GM19463 (cell line): ENCODE results near the gene PLA2G4E.

Experiments
- ATAC-seq: cut with Tn5 transposase; IDR thresholded peaks from one replicate; pipeline ENCODE4 v1.9.1; 2021; ENCODE audit warnings: mild to moderate bottlenecking, moderate library complexity; ENCODE audit not compliant: unreplicated experiment

Gene PLA2G4E

DNA sequence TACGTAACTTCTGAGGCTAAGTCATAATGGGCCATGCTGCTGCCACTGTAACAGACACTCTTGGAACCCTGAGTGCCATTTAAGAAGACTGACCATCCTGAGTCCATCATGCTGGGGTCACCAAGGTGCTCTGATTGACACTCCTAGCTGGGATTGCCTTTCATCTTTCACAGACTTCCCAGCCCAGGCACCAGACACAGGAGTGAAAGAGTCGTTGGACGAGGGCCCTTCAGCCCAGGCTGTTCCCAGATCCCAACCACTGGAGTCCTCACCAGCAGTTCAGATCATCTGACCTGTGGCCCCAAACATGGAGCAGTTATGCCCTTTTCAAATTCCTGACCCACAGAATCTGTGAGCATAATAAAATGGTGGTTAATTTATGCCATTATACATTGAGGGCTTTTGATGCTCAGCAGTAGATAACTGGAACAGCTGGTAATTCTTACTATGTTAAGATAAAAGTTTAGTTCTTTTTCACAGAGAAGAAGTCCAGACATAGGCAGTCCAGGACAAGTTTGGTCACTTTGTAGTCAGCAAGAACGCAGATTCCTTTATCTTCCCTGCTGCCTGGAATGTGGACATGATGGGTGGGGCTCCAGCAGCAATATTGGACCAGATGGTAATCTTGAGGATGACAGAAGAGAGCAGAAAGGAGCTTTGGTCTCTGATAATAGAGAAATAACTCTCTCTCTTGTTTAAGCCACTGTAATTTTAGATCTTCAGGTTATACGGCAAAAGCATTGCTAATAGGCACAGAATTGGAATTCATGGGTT lies 41.2 kb downstream of the PLA2G4E start:
- ATAC-seq, result no peak

DNA sequence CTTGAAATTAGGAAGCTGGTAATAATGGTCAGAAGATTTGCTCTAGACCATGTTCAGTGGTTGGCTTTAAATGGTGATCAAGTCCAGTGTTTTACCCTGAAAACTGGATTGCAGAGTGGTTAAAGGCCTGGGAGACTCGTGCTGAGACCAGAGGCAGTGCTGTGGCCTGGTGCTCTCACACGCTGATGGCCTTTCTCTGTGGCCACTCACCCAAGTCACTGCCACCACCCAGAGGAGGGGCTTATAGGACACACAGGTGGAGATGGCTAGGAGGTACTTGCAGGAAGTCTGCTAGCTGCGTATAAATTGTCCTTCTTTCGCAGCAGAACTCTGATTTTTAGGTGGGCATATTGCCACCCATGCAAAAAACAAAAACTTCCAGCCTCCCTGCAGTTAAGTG lies 42.3 kb downstream of the PLA2G4E start:
- no peak for ATAC-seq

- ATAC-seq, result no peak
Observed at GRCh38 chr15:41977757-41978383, 43.0 kb downstream of the PLA2G4E start.

GRCh38 chr15:41975669-41976068 lies 45.2 kb downstream of the PLA2G4E start:
- no peak for ATAC-seq

GRCh38 chr15:41974041-41974440 lies 46.8 kb downstream of the PLA2G4E start:
- ATAC-seq, result no peak

DNA sequence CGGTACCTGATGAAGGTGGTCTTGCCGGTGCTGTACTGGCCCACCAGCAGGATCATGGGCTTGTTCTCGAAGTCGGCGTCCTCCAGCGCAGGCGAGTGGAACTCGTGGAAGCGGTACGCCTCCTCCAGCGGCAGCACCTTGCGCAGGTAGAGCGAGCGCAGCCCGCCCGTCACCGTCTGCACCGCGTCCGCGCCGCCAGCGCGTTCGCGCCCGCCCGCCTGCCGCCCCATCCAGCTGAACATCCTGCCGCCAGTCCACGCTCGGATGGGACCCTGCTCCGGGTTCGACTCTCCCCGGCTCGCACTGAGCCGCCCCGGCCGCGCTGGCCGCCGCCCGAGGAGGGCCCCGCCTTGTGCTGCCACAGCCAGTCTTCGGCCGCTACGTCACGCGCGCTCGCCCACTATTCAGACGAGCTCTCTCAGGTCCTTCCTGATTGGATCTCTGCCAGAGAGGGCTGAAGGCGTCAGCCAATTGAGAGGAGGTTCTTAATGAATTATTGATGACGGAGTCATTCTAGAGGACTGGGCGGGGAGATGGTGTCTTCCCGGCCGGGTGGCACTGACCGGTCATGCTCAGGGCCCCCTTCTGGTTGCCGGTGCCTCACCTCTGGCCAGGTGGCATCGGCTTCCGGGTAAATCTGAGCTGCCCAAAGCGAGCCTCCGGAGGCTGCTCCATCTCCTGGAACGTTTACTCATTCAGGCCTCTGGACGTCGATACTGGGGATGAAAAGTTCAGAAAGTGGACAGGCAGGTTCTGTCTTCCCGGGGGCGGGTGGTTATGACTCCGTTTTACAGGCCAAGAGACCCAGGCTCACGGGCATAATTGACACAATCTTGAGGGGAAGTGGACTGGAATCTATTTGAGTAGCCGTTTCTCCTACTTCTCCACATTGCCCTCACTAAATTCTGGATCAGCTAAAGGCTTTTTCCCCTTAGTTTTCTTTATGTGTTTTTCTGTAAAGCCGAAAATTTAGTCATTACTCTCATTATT lies 48.3 kb downstream of the PLA2G4E start, which contains the start of gene EHD4:
TSS of gene EHD4 (minus strand) at position 305 of the 990 bp plus-strand sequence. CDS start at position 242, 63 bp downstream.
- peak; percentile 78 for ATAC-seq

GRCh38 chr15:41971895-41972252 lies 49.0 kb downstream of the PLA2G4E start:
- ATAC-seq, result peak; percentile 11

DNA sequence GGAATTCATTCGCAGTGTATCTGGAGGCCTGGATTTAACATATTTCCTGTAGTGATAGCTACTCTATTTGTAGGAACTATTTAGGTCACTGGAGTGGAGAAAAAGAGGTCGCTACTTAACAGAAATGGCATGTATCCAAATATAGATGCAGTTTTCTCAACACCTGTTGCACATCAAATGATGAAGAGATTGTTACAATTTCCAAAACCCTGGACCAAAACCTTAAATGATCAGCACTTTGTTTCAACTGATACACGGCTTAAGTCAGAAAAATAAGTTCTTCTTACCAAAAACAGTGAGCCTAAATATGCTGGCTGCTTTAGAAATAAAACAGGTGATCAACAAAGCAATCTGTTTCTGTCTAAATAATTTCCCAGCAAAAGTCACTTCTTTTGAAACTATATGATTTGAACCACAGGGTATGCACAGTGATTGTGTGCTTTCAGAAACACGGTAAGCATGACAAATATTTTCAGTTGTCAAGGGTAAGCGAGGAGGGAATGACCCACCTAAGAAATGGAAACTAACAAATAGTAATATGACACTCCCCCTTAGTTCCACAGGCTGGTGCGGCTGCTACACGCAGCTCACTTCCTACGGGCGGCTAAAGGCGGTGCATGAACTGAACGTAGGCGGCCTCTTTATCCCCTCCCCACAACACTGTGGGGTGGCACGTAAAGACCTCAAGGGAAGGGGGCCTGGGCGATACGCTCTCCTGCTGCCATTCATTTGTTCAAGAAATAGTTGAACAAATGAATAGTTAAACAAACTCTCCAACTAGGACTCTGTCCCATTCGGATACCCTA lies 49.5 kb downstream of the PLA2G4E start:
- ATAC-seq, result peak; percentile 39

GRCh38 chr15:41970456-41970855 lies 50.4 kb downstream of the PLA2G4E start:
- ATAC-seq, result no peak

DNA sequence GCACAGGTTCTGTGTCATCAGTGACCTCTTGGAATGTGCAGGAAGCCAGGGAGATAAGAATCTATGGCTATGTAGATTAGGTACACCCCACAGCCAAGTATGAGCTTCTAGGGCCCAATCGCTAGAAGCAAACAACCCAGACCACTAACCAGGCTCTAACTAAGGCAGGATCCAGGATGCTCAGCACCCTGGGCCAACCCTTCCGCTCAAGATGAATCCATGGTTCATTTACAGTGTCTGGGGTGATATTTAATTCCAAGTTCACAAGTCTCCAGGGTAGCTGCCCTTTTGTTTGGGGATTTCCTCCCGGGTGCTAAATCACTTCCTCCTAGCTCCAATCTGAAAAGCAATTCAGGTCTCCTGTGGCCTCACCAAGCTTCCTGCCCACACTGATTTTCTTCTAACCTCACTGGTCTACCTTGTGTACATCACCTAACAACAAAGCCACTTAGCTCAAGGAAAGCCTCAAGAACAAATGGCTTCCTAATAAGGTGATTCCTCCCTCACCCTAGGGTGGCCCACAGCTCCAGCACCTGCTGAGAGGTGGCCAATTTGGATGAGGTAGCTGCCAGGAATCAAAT lies 50.9 kb downstream of the PLA2G4E start:
- ATAC-seq, result no peak

- no peak for ATAC-seq
Observed at GRCh38 chr15:41968701-41969100, 52.1 kb downstream of the PLA2G4E start.

- no peak for ATAC-seq
Observed at GRCh38 chr15:41967506-41968206, 53.2 kb downstream of the PLA2G4E start.

GRCh38 chr15:41966920-41967465 lies 53.8 kb downstream of the PLA2G4E start:
- no peak for ATAC-seq

DNA sequence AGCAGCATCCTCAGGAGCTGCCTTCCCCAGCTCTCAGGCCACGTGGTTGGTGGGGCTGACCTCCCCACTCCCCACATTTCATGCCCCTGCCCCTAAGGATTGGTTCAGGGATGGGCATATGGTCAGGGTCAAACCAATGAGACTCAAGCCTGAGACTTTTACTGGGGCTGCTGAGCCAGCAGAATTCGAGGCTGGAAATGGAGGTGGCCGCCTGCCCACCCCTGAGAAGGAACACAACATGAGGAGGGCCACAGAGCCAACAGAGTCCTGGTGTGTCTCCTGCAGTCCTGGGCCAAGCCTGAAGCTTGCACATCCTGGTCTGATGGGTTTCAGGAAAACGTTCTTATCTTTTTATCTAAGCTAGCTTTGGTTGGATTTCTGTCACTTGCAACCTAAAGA lies 54.4 kb downstream of the PLA2G4E start:
- ATAC-seq, result no peak

DNA sequence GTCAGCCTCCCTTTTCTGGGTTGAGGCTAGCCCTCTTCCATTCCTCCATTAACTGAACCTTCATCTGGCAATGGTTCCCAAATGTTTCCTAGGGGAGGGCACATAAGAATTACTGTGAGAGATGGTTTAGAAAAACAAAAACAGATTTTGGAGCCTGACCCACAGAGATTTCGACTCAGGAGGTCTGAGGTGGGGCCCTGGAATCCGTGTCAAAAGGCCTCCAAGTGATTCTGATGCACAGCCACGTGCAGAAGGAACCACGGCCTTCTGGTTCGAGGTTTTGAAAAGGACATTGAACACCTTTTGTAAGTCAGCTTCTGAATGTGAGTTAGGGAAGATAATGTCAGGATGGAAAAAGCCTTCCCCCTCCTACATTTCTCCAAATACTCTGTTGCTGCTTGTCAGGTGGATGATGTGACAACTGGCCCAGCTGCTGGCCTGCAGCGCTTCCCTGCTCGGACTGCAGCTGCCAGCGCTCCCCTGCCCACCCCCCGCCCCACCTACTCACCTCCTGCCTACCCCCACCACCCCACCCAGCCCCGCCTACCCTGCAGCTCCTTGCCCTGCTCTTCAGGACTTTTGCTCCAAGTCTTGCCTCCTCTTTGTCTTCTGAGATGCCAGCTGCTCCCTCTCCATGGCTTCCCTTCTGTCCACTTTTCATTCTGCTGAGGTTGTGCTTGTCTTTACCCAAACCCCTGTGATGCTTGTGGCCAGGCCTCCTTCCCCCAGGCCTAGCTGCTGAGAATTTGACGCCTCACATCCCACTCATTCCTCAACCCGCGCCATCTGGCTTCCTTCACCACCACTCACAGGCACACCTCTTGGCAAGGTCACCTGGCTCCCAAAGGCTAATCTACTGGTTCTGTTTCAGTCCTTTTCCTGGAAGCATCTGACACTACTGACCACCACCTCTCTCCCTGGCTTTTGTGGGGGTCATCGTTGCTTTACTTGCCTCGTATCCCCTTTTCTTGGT lies 55.1 kb downstream of the PLA2G4E start:
- ATAC-seq, result no peak

DNA sequence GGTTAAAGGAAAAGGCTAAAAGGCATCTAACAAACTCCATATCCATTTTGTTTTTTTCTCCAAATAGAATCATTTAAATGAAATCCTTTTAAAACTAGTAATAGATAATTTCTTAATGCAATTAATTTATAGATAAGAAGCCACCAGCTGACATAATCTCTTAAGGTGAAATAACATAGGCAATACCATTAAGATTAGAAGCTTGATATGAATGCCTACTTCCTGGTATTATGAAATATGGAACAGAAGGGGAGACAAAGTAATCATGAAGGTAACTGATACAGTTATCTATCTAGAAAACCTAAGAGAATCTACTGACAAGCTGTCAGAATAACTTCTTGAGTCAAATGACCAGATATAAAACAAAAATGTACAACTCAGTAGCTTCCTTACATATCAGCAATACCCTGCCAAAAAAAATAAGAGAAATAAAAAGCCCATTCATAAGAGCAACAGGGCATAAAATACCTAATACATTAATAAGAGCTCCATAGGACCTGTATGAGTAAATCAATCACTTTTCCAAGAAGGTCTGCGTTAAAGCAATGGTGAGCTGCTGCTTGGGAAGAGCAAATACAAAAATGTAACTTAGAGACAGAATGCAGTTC lies 59.1 kb downstream of the PLA2G4E start:
- ATAC-seq, result no peak

GRCh38 chr15:41961001-41961518 lies 59.8 kb downstream of the PLA2G4E start:
- no peak for ATAC-seq
